ENCODE data around the gene CWF19L1. TPM values are rescaled to one million over a fixed set of nuclear protein-coding genes. Genes with fewer than 3 reads are reported as not detected.

Gene CWF19L1
- total RNA-seq, 1 donor from 2014 or later: 25.0 TPM

- H3K4me3 ChIP-seq (ENCODE audit: low read depth, low read length): no peak overlapping the region
- peak; percentile 91 for DNase-seq (ENCODE audit: low read depth)
Measured at GRCh38 chr10:100183481-100183880, 84.0 kb downstream of the CWF19L1 start.

DNA sequence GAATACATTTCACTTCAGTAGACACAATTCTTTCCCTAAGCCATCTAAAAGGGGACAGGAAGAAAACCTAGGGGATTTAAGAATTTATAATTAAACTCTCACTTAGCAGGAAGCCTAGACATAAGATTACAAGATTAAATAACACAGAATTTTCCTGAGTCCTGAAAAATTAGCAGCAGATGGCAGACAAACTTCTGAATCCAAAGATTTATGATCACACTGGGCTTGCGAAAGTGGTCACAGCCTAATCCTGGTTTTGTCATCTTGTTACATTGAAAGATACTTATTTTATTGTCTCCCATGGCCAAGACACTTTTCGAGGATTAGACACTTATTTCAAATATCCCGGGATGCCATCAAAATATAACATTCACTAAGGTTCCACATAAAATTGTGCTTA lies 84.5 kb downstream of the CWF19L1 start:
- Histone ChIP-seq H3K36me3 (ENCODE audit: control insufficient read depth, insufficient read depth, low read length) (peaks cover 6% of the 10 kb centered on the region), H3K27me3 (ENCODE audit: control insufficient read depth, insufficient read depth, low read length) (no peaks in the 10 kb centered on the region), H3K4me3 (ENCODE audit: low read depth, low read length) (no peak overlapping the region)
- DNase-seq (ENCODE audit: low read depth): no peak
- FAIRE-seq: no peak
- TF ChIP-seq, protein P1, sequence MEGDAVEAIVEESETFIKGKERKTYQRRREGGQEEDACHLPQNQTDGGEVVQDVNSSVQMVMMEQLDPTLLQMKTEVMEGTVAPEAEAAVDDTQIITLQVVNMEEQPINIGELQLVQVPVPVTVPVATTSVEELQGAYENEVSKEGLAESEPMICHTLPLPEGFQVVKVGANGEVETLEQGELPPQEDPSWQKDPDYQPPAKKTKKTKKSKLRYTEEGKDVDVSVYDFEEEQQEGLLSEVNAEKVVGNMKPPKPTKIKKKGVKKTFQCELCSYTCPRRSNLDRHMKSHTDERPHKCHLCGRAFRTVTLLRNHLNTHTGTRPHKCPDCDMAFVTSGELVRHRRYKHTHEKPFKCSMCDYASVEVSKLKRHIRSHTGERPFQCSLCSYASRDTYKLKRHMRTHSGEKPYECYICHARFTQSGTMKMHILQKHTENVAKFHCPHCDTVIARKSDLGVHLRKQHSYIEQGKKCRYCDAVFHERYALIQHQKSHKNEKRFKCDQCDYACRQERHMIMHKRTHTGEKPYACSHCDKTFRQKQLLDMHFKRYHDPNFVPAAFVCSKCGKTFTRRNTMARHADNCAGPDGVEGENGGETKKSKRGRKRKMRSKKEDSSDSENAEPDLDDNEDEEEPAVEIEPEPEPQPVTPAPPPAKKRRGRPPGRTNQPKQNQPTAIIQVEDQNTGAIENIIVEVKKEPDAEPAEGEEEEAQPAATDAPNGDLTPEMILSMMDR (IDR thresholded peaks at IDR 0.05; ENCODE audit: insufficient read depth, low read length, severe bottlenecking): no peak

More at GRCh38 chr10:100183481-100183880, 84.0 kb downstream of the CWF19L1 start:
- peaks cover 6% of the 10 kb centered on the region for H3K36me3 ChIP-seq (ENCODE audit: control insufficient read depth, insufficient read depth, low read length)
- no peak for FAIRE-seq
- H3K27me3 ChIP-seq (ENCODE audit: control insufficient read depth, insufficient read depth, low read length): no peaks in the 10 kb centered on the region
- TF ChIP-seq, protein P1 (IDR thresholded peaks at IDR 0.05; ENCODE audit: insufficient read depth, low read length, severe bottlenecking): no peak

Other genes with a start within 250 kb of the CWF19L1 start
- gene CPN1, start 185.8 kb downstream of the CWF19L1 start, total RNA-seq: not detected in 2 replicates
- 31.6 and 76.9 TPM in 2 replicates for gene ERLIN1, start 81.6 kb downstream of the CWF19L1 start, total RNA-seq
- 28.7 and 31.6 TPM in 2 replicates for gene CHUK, start 38.0 kb downstream of the CWF19L1 start, total RNA-seq
- gene BLOC1S2, start 19.0 kb upstream of the CWF19L1 start, total RNA-seq: 107 and 131 TPM in 2 replicates
- under 0.01 TPM in 1 of 2 replicates, not detected in the other for gene PKD2L1, start 62.6 kb upstream of the CWF19L1 start, total RNA-seq
- gene SCD, start 79.6 kb upstream of the CWF19L1 start, total RNA-seq: 199 and 298 TPM in 2 replicates
- not detected in 2 replicates for gene WNT8B, start 195.4 kb upstream of the CWF19L1 start, total RNA-seq

Data from bronchial epithelial cell (primary cell).